ENCODE data around the gene CAMTA2.

- no peak for TF ChIP-seq RAD21 (IDR thresholded peaks at IDR 0.05)
- no peak for TF ChIP-seq CTCF (IDR thresholded peaks at IDR 0.05; ENCODE audit: low read depth, low read length, missing input control)
Observed at GRCh38 chr17:5014357-5014756, 26.9 kb upstream of the CAMTA2 start.

All from liver (tissue), 3 donors.